Immature natural killer cell (primary cell): Measurements from ENCODE around the gene RANBP3. TPM values are rescaled to one million over a fixed set of nuclear protein-coding genes. Genes with fewer than 3 reads are reported as not detected.
"Not testable (repeated sequence)": the region's sequence is repeated elsewhere in the genome, so short reads cannot be mapped to it uniquely, and the experiment has no call there.

Source experiments
- DNase-seq, 3 donors: peaks; one replicate each; pipeline ENCODE4 v3.0.0; 2022; ENCODE audit warnings: mixed read lengths in 1 of 3
- H3K27ac Mint-ChIP-seq, 6 donors: one replicate each; pipeline ENCODE4 v1.8.0; 2020; ENCODE audit warnings: mixed read lengths in 6 of 6, mild to moderate bottlenecking in 5 of 6, inconsistent platforms in 4 of 6, moderate library complexity in 3 of 6
- H3K27me3 Mint-ChIP-seq, 3 donors: one replicate each; pipeline ENCODE4 v1.8.0; 2020 to 2021; ENCODE audit warnings: low read depth in 3 of 3, mild to moderate bottlenecking in 3 of 3, mixed read lengths in 3 of 3, moderate library complexity in 3 of 3, inconsistent platforms in 1 of 3
- H3K36me3 Mint-ChIP-seq, 3 donors: one replicate each; pipeline ENCODE4 v1.8.0; 2020; ENCODE audit warnings: mixed read lengths in 3 of 3, inconsistent platforms in 2 of 3, mild to moderate bottlenecking in 2 of 3
- H3K4me1 Mint-ChIP-seq, 2 donors: one replicate each; pipeline ENCODE4 v1.8.0; 2020; ENCODE audit warnings: inconsistent platforms in 2 of 2, mild to moderate bottlenecking in 2 of 2, mixed read lengths in 2 of 2, moderate library complexity in 1 of 2
- H3K4me3 Mint-ChIP-seq, 5 donors: one replicate each; pipeline ENCODE4 v1.8.0; 2020; ENCODE audit warnings: mild to moderate bottlenecking in 5 of 5, mixed read lengths in 5 of 5, inconsistent platforms in 3 of 5, moderate library complexity in 3 of 5
- H3K9me3 Mint-ChIP-seq, 6 donors: one replicate each; pipeline ENCODE4 v1.8.0; 2020; ENCODE audit warnings: mild to moderate bottlenecking in 6 of 6, mixed read lengths in 6 of 6, inconsistent platforms in 4 of 6, moderate library complexity in 3 of 6
- polyA plus RNA-seq, 3 donors: library from polyadenylated mRNA; unstranded; fragments of 300-500 nt; fragmentation: Illumina TruSeq; gene quantifications; one replicate each; pipeline ENCODE4 v1.2.3, GENCODE V29; 2021

The RANBP3 gene
- polyA plus RNA-seq, 3 donors from 2014 or later = 3.2 to 14.5 (median 4.4) TPM

DNA sequence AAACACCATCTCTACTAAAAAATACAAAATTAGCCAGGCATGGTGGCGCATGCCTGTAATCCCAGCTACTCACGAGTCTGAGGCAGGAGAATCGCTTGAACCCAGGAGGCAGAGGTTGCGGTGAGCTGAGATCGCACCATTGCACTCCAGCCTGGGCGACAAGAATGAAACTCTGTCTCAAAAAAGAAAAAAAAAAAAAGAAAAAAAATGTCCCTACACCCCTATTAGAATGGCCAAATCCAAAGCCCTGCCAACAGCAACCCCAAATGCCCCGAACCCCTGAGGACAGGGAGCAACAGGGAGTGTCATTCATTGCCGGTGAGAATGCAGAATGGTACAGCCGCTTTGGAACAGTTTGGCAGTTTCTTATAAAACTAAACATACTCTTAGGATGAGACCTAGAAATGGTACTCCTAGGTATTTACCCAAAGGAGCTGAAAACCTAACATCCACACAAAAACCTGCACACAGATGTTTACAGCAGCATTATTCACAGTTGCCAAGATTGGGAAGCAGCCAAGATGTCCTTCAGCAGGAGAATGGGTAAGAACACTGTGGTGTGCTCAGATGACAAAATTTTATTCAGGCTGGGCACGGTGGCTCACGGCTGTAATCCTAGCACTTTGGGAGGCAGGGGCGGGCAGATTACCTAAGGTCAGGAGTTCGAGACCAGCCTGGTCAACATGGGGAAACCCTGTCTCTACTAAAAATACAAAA, 94.6 kb downstream of the RANBP3 start:
- not testable (repeated sequence) for DNase-seq, H3K27ac Mint-ChIP-seq, H3K4me1 Mint-ChIP-seq, H3K27me3 Mint-ChIP-seq, H3K36me3 Mint-ChIP-seq, H3K4me3 Mint-ChIP-seq, H3K9me3 Mint-ChIP-seq

DNA sequence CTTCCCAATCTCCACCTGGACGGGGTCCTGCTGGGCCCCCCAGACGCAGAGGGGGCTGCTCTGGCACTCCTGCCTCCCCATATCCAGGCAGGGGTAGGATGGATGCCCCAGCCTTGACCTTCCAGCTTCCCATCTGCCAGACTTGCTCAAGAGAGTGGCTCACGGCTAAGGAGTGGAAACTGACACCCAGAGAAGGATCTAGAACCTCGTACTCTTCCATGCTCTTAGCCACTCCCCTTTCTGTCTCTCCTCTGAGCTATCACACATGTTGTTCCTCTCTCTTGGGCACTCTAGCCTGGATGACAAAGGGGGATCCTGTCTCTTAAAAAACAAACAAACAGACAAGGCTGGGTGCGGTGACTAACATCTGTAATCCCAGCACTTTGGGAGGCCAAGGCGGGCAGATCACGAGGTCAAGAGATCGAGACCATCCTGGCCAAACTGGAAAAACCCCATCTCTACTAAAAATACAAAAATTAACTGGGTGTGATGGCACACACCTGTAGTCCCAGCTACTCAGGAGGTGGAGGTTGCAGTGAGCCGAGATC, 95.4 kb downstream of the RANBP3 start:
- no peak overlapping the region for H3K4me3 Mint-ChIP-seq
- no peaks in the 10 kb centered on the region for H3K36me3 Mint-ChIP-seq
- DNase-seq = no peak
- no peaks in the 10 kb centered on the region for H3K4me1 Mint-ChIP-seq
- no peaks in the 10 kb centered on the region for H3K9me3 Mint-ChIP-seq
- H3K27ac Mint-ChIP-seq = no peak overlapping the region
- peaks cover 1 to 4% (median 2%) of the 10 kb centered on the region in 3 donors for H3K27me3 Mint-ChIP-seq

DNA sequence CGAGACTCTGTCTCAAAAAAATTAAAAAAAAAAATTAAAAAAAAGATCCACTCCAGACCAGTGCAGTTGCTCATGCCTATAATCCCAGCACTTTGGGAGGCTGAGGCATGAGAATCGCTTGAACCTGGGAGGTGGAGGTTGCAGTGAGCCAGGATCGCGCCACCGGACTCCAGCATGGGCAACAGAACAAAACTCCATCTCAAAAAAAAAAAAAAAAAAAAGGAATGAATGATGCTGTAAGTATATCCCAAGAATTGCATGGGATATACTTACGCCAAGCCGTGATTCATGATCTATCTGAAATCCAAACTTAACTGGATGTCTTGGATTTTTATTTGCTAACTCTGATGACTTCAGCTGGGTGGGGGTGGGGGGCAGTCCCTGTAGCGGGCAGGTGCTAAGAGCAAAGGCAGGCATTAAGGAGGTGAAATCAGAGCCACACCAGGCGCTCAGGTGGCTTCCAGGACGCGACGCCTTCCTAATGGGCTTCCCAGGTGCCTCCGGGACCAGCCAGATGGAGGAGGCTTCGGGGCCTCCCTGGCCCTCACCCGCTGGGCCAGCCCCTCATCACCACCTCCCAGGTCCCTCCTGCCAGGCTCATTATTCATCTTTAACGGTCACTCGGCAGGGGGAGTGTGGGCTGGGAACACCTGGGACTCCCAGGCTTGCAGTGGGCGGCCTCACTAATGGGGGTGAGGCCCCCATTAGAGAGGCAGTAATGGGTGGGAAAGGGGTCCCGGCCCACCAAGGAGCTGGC, 96.2 kb downstream of the RANBP3 start:
- no peaks in the 10 kb centered on the region for H3K36me3 Mint-ChIP-seq
- no peak overlapping the region for H3K4me3 Mint-ChIP-seq
- DNase-seq = no peak
- no peaks in the 10 kb centered on the region for H3K9me3 Mint-ChIP-seq
- H3K4me1 Mint-ChIP-seq = no peaks in the 10 kb centered on the region
- no peak overlapping the region for H3K27ac Mint-ChIP-seq
- peaks cover 1 to 4% (median 2%) of the 10 kb centered on the region in 3 donors for H3K27me3 Mint-ChIP-seq

DNA sequence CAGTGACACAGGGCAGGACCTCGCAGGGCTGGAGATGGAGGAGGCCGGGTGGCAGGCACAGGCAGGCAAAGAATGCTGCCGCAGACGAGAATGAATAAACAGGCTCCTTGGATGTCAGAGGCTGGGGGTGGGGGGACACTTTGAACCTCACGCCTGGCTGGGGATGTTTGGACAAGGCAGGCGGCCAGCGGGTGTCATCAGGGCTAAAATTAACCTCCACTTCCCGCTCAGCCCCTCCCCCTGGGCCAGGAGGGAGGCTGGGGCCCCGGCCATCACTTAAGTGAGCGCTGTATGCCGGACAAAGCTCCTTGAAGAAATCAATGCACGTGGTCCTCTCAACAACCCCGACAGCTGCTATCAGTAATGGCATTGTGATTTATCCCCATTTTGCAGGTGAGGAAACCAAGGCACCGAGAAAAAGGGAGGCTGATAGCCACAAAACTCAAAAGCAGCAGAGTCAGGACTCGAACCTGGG, 97.3 kb downstream of the RANBP3 start:
- DNase-seq = no peak
- H3K27ac Mint-ChIP-seq = no peak overlapping the region
- peaks cover 1 to 4% (median 2%) of the 10 kb centered on the region in 3 donors for H3K27me3 Mint-ChIP-seq
- H3K4me3 Mint-ChIP-seq = no peak overlapping the region
- H3K9me3 Mint-ChIP-seq = no peaks in the 10 kb centered on the region
- H3K36me3 Mint-ChIP-seq = no peaks in the 10 kb centered on the region
- H3K4me1 Mint-ChIP-seq = no peaks in the 10 kb centered on the region

DNA sequence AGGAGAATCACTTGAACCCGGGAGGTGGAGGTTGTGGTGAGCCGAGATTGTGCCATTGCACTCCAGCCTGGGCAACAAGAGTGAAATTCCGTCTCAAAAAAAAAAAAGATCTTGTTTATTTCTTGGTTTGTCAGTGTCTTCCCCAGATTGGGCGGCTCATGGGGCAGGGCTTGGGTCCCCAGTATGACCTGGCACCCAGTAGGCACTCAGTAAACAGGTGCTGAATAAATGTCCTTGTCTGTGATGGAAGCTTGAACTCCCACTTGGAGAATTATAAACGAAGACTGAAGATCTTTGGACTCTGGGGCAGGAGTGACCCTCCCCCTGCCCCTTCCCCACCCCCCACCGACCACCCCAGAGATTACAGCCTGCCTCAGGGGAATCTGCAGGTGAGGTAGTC, 97.7 kb downstream of the RANBP3 start:
- Mint-ChIP-seq H3K27me3 (peaks cover 1 to 4% (median 2%) of the 10 kb centered on the region in 3 donors), H3K9me3 (no peaks in the 10 kb centered on the region), H3K4me3 (no peak overlapping the region), H3K36me3 (no peaks in the 10 kb centered on the region), H3K27ac (no peak overlapping the region), H3K4me1 (no peaks in the 10 kb centered on the region)
- DNase-seq = no peak

DNA sequence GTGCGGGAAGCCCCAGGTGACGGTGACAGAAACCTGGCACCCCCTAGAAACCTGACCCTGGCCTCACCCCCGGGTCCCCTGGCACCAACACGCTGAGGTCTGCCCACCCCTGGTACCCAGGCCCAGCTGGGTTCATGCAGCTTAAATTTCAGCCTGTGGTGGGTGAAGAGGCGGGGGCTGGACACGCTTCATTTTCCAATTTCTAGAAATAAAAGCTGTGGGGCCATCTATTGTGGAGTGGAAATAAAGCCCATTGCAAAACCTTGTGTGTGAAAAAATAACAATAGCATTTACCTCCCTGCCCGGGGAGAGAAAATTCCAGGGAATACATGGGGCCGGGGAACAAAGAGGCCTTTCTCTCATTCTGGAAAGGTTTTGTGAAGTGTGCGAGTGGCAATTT, 100.1 kb downstream of the RANBP3 start:
- no peak for DNase-seq
- Mint-ChIP-seq H3K27me3 (peaks cover 1 to 2% (median 2%) of the 10 kb centered on the region in 3 donors), H3K9me3 (no peaks in the 10 kb centered on the region), H3K4me3 (no peak overlapping the region), H3K4me1 (no peaks in the 10 kb centered on the region), H3K27ac (no peak overlapping the region), H3K36me3 (no peaks in the 10 kb centered on the region)

DNA sequence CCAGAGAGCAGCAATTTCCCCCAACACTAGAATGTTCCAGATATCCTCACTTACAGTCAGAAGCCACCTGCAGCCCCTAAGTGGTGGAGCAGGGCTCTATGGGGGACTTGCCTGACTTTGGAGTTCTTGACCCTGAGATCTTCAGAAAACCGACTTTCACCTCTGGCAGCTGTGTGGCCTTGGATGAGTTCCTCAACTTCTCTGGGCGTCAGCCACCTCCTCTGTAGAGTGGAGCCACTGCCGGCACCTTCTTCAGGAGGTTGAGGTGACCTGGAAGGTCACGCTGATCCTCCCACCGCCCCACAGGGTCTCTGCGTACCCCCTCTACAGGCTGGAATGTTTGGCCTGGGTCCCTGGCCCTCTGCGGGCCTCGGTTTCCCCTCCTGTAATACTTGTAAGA, 100.5 kb downstream of the RANBP3 start:
- no peak overlapping the region for H3K4me3 Mint-ChIP-seq
- H3K27ac Mint-ChIP-seq = no peak overlapping the region
- H3K27me3 Mint-ChIP-seq = peaks cover 1 to 2% (median 2%) of the 10 kb centered on the region in 3 donors
- no peaks in the 10 kb centered on the region for H3K36me3 Mint-ChIP-seq
- no peak for DNase-seq
- no peaks in the 10 kb centered on the region for H3K9me3 Mint-ChIP-seq
- no peaks in the 10 kb centered on the region for H3K4me1 Mint-ChIP-seq

DNA sequence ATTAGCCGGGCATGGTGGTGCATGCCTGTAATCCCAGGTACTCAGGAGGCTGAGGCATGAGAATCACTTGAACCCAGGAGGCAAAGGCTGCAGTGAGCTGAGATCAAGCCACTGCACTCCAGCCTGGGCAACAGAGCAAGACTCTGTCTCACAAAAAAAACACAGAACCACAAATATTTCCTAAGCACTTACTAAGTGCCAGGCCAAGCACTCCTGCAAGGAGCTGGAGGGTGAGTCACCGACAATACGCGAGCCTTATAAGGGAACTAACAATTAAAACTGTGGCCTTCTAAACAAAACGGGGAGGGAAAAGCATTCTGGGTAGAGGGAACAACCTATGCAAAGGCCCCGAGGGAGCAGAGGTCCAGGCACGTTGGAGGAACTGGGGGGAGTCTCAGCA, 103.4 kb downstream of the RANBP3 start:
- not testable (repeated sequence) for H3K9me3 Mint-ChIP-seq, H3K4me1 Mint-ChIP-seq, H3K4me3 Mint-ChIP-seq, DNase-seq, H3K27me3 Mint-ChIP-seq, H3K36me3 Mint-ChIP-seq
- H3K27ac Mint-ChIP-seq = peak overlapping the region in 1 of 6 donors; percentile 71

DNA sequence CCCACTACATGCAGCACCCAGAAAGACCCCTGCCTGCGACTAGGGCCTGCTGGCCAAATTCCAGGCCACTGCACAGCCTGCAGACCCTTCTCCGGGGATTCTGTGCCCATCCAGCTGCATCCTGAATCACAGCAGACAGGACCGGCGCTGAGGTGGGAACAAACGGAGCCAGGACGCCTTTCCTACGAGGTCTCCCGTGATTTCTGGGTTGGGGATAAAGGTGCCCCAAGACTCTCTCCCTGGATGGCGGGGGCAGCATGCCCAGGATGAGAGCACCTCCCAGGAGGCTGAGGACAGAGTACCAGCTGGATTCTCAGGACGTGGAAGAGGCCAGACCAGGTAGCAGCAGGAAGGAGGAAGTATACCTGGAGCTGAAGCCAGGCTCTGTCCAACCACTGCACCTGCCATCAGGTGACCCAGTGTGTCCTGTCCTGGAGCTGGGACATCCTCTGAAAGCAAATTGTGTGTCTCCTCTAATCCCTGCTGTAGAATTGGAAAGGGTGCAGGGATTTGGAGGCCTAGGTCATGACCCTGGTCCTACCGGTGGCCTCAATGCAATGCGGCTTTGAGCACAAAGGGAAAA, 104.2 kb downstream of the RANBP3 start:
- H3K36me3 Mint-ChIP-seq = no peaks in the 10 kb centered on the region
- H3K4me1 Mint-ChIP-seq = no peaks in the 10 kb centered on the region
- no peak overlapping the region for H3K4me3 Mint-ChIP-seq
- H3K9me3 Mint-ChIP-seq = no peaks in the 10 kb centered on the region
- H3K27me3 Mint-ChIP-seq = peaks cover 0 to under 1% (median 0%) of the 10 kb centered on the region in 3 donors
- no peak for DNase-seq
- H3K27ac Mint-ChIP-seq = no peak overlapping the region

DNA sequence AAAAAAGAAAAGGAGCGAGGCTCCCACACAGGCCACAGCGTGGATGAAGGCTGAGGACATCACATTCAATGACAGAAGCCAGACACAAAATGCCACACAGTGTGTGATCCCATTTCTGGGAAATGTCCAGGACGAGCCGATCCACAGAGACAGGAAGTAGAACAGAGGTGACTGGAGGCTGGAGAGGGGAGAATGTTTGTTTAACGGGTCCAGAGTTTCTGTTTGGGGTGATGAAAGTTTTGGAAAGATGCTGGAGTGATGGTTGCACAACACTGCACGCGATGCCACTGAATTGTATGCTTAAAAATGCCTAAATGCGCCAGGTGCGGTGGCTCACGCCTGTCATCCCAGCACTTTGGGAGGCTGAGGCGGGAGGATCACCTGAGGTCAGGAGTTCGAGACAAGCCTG, 107.0 kb downstream of the RANBP3 start:
- Mint-ChIP-seq H3K9me3 (no peaks in the 10 kb centered on the region), H3K4me3 (no peak overlapping the region), H3K27ac (peak overlapping the region in 1 of 6 donors; percentile 23), H3K27me3 (peaks cover 1 to 3% (median 1%) of the 10 kb centered on the region in 3 donors), H3K4me1 (peaks cover 1% of the 10 kb centered on the region in 2 donors), H3K36me3 (no peaks in the 10 kb centered on the region)
- DNase-seq = no peak

DNA sequence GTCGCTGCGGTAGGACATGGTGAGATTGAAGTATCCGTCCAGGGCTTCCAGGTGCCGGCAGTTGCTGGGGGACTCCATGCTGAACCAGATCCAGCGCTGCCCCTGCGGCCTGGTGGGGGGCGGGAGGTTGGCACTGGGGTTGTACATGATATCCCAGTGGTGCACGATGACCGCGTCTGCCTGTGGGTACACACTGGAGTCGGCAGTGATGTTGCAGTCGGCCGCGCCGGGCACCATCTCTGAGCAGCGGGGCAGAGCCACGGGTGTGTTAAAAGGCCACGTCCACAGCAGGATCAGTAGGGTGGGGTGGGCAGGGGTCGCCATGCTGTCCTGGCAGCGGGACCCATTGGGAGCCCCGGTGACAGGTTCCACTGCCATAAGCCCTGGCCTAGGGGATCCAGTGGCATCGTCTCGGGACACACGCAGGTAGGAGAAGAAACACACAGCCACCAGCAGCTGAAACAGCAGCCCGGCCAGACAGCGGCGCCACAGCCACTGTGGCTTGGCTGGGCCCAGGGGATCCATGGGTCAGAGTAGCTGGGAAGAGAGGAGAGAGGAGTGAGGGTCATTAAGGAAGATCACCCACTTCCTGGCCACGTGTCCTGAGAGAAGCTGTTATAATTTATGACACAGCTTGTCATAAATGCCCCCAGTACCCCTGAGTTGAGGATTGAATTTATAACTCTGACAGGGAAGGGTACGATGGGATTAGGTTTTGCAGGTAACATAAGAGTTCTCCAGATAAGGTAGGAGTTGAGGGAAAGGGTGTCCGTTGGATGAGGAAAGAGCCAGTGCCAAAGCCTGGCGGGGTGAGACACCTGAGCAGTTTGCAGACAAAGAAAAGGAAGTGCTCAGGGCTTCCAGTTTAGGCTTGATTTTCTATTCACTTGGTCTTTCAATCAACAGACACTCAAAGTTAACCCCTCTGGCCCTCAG, 110.5 kb downstream of the RANBP3 start:
- Mint-ChIP-seq H3K4me1 (peaks cover 18 to 21% of the 10 kb centered on the region in 2 donors), H3K9me3 (no peaks in the 10 kb centered on the region), H3K4me3 (no peak overlapping the region), H3K27me3 (peaks cover 7 to 13% (median 12%) of the 10 kb centered on the region in 3 donors), H3K36me3 (no peaks in the 10 kb centered on the region), H3K27ac (peak overlapping the region in 5 of 6 donors; percentile 75 to 93 (median 86))
- no peak for DNase-seq
